AG09309 (cell line): Measurements from ENCODE around the gene MUSTN1.

Source experiments
- DNase-seq: peaks from one replicate; pipeline ENCODE4 v3.0.0-alpha.2; 2010; ENCODE audit warnings: low read depth
- H3K4me3 ChIP-seq: 2 replicates; pipeline ENCODE4 v1.5.1; 2011; ENCODE audit warnings: mild to moderate bottlenecking, low read depth, low read length, moderate library complexity; ENCODE audit not compliant: control insufficient read depth
- TF ChIP-seq, protein P1 (sequence below): IDR thresholded peaks from 2 replicates; pipeline ENCODE4 v1.5.1; 2011; ENCODE audit warnings: mild to moderate bottlenecking, low read depth, low read length, inconsistent platforms; ENCODE audit not compliant: insufficient read depth, control insufficient read depth; ENCODE audit errors: missing control alignments

Gene MUSTN1

GRCh38 chr3:52787246-52787645 lies 47.6 kb downstream of the MUSTN1 start:
- no peak overlapping the region for H3K4me3 ChIP-seq
- TF ChIP-seq, protein P1, sequence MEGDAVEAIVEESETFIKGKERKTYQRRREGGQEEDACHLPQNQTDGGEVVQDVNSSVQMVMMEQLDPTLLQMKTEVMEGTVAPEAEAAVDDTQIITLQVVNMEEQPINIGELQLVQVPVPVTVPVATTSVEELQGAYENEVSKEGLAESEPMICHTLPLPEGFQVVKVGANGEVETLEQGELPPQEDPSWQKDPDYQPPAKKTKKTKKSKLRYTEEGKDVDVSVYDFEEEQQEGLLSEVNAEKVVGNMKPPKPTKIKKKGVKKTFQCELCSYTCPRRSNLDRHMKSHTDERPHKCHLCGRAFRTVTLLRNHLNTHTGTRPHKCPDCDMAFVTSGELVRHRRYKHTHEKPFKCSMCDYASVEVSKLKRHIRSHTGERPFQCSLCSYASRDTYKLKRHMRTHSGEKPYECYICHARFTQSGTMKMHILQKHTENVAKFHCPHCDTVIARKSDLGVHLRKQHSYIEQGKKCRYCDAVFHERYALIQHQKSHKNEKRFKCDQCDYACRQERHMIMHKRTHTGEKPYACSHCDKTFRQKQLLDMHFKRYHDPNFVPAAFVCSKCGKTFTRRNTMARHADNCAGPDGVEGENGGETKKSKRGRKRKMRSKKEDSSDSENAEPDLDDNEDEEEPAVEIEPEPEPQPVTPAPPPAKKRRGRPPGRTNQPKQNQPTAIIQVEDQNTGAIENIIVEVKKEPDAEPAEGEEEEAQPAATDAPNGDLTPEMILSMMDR = no peak
- no peak for DNase-seq

DNA sequence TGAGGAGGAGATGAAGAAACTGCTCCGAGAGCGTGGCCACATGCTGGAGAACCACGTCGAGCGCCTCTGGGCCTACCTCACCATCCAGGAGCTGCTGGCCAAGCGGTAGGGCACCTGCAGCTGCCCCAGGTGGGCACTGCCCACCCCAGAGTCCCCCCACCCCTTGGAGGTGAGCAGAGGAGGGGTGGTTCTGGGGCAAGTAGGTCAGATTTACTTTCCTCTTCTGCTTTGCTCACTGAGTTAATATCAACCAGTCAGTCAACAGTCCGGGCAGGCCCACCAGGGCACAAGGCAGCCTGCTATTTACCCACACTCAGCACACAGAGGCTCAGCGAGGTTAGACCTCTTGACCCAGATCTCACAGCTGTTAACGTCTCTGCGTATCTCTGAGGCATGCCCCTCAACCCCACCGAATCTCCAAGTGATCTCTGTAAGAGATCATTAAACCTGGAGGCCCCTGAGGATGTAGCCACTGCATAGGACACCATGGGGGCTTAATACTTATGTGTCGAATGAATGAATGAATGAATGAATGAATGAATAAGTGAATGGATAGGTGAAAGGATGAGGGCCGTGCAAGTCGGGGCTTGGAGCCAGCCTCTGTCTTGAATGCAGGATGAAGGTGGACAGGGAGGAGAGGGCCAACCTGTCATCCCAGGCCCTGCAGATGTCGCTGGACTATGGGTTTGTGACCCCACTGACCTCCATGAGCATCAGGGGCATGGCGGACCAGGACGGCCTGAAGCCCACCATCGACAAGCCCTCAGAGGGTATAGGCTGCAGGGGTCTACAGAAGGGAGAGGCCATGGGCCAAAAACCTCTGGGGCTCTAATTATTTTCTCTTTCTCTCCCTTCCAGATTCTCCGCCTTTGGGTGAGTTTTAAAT lies 48.2 kb downstream of the MUSTN1 start:
- TF ChIP-seq, protein P1 = no peak
- no peak overlapping the region for H3K4me3 ChIP-seq
- no peak for DNase-seq

- TF ChIP-seq, protein P1 = no peak
- no peak overlapping the region for H3K4me3 ChIP-seq
Observed at GRCh38 chr3:52784931-52785590, 49.8 kb downstream of the MUSTN1 start.

GRCh38 chr3:52784021-52784621 lies 50.7 kb downstream of the MUSTN1 start:
- H3K4me3 ChIP-seq = no peak overlapping the region
- TF ChIP-seq, protein P1 = no peak
- no peak for DNase-seq

More at GRCh38 chr3:52784931-52785590, 49.8 kb downstream of the MUSTN1 start:
- no peak for DNase-seq

- TF ChIP-seq, protein P1 = peak; percentile 6
- DNase-seq = no peak
- H3K4me3 ChIP-seq = no peak overlapping the region
Observed at GRCh38 chr3:52783211-52783555, 51.6 kb downstream of the MUSTN1 start.
